ENCODE measurements around the gene PIGQ.

- TF ChIP-seq POLR2AphosphoS5 (IDR thresholded peaks at IDR 0.05; ENCODE audit: low read depth, low read length) (no peak), POLR2A (IDR thresholded peaks at IDR 0.05; ENCODE audit: low read depth, low read length) (no peak)
These were observed 57.9 kb downstream of the PIGQ start for GRCh38 chr16:627454-628239.
